Tibial artery (tissue), 4 donors: Measurements from ENCODE around the gene N4BP3.
A peak's percentile ranks its signal among the peaks of the same experiment; 100 is the strongest.
"Not testable (repeated sequence)": the region's sequence is repeated elsewhere in the genome, so short reads cannot be mapped to it uniquely, and the experiment has no call there.

Experiments
- DNase-seq, 2 donors: peaks; one replicate each; pipeline ENCODE4 v3.0.0-alpha.2; 2019
- H3K27ac ChIP-seq, 2 donors: fragments of 200-600 bp; sonication (generic) in 1 of 2; 1 replicate in 1 of 2; 2 replicates in 1 of 2; pipeline ENCODE4 v1.5.1; 2018 to 2019; ENCODE audit warnings: mild to moderate bottlenecking in 1 of 2
- H3K27me3 ChIP-seq, 2 donors: fragments of 200-600 bp; sonication (generic) in 1 of 2; one replicate each; pipeline versions ENCODE4 v1.5.1 to v1.6.0; 2016 to 2019
- H3K36me3 ChIP-seq, 3 donors: fragments of 200-600 bp; sonication (generic) in 2 of 3; one replicate each; pipeline ENCODE4 v1.5.1; 2016 to 2019; ENCODE audit warnings: mild to moderate bottlenecking in 2 of 3
- H3K4me1 ChIP-seq, 4 donors: fragments of 200-600 bp; sonication (generic) in 2 of 4; 1 replicate in 3 of 4; 2 replicates in 1 of 4; pipeline ENCODE4 v1.5.1; 2016 to 2019
- H3K4me3 ChIP-seq, 2 donors: fragments of 200-600 bp; sonication (generic) in 1 of 2; 1 replicate in 1 of 2; 2 replicates in 1 of 2; pipeline ENCODE4 v1.5.1; 2018 to 2019; ENCODE audit warnings: mild to moderate bottlenecking in 2 of 2
- H3K9me3 ChIP-seq, 3 donors: fragments of 200-600 bp; sonication (generic) in 1 of 3; one replicate each; pipeline ENCODE4 v1.5.1; 2016 to 2019
- intact Hi-C: fragments of 100-400 bp; cut with DNase I; formaldehyde crosslinking; loops from one replicate; pipeline ENCODE4 v1.15.0; 2023; ENCODE audit warnings: low total_unique reads
- TF ChIP-seq, protein P1 (sequence below), 2 experiments: fragments of 200-600 bp in 1 of 2; fragments of 450-650 bp in 1 of 2; IDR thresholded peaks; one replicate each; pipeline ENCODE4 v1.5.1; 2017 to 2019; ENCODE audit warnings: antibody characterized with exemption in 2 of 2, mild to moderate bottlenecking in 1 of 2, moderate library complexity in 1 of 2

N4BP3 gene

DNA sequence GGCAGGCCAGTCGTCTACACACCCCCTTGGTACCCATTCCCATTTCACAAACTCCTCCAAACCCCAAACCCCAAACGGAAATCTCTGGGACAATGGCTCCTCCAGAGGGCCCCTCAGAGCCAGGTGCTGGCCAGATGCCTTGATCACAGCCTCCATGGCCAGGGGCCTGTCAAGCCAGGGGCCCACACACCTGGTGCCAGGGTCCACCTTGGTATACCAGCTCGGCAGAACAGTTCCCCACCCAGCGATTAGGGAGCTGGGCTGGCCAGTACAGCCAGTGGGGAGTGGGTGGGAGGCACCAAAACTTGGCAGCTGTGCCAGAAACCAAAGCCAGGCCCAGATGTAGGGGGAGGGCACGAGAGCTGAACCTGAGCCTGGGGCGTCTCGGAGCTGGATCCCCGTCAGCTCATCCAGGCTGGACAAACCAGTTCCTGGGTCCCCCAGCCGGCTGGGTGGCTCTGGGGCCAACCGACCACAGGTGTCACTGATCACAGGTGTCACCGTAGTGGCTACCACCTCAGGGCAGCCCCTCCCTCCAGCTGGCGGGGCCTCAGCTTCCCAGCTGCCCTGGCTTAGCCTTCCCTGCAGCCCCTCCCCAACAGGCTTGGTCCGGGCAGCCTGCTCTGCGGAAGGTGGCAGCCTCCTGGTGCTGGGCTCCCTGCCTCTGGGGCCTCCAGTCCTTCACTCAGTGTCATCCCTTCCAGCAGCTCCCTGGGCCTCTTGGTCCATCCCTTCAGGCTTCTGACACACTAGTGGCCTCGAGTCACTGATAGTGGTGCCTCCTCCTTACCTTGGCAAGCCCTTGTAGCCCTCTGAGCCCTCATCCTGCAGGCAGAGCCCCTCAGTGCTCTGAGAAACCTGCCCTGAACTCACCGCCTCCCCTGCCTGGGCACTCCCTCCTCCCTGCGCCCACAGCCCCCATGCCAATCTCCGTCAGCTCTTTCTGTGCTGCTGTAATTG lies 10.9 kb downstream of the N4BP3 start:
- Histone ChIP-seq H3K36me3 (peaks cover 0 to 7% (median 0%) of the 10 kb centered on the region in 3 donors), H3K4me1 (peaks cover 0 to 18% (median 4%) of the 10 kb centered on the region in 4 donors), H3K9me3 (no peaks in the 10 kb centered on the region), H3K4me3 (no peak overlapping the region), H3K27me3 (peaks cover 0 to 47% of the 10 kb centered on the region in 2 donors), H3K27ac (no peak overlapping the region)
- intact Hi-C loops, result no loop called here
- TF ChIP-seq, protein P1, sequence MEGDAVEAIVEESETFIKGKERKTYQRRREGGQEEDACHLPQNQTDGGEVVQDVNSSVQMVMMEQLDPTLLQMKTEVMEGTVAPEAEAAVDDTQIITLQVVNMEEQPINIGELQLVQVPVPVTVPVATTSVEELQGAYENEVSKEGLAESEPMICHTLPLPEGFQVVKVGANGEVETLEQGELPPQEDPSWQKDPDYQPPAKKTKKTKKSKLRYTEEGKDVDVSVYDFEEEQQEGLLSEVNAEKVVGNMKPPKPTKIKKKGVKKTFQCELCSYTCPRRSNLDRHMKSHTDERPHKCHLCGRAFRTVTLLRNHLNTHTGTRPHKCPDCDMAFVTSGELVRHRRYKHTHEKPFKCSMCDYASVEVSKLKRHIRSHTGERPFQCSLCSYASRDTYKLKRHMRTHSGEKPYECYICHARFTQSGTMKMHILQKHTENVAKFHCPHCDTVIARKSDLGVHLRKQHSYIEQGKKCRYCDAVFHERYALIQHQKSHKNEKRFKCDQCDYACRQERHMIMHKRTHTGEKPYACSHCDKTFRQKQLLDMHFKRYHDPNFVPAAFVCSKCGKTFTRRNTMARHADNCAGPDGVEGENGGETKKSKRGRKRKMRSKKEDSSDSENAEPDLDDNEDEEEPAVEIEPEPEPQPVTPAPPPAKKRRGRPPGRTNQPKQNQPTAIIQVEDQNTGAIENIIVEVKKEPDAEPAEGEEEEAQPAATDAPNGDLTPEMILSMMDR (IDR thresholded peaks at IDR 0.05), result no peak
- DNase-seq, result no peak

DNA sequence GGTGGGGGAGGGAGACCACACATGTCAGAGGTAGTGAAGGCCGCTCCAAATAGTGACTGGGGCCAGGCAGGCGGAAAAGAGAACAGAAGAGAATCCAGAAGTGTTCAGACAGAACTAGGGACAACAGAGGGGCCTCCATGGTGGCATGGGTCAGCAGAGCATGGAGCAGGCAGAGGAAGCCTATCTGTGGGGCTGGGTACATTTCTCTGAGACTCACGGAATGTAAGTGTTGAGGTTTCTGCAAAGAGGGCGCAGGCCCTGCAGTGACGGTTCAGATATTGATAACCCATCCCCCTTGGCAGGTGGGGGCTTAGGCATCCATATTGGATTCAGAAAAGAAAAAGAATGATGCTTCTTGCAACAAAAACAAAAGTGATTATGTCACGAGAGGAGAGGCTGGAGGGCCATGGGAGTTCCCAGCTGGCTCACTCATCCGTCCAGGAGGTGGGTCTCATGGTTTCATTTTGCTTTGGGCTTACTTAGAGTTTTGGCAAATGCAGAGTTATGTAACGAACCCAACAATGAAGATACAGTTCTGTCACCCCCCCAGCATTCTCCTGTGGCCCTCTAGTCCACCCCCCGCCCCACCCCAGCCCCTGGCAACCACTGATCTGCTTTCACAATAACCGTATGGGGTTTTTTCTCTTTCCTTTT lies 12.0 kb downstream of the N4BP3 start:
- intact Hi-C loops, result no loop called here
- no peak overlapping the region for H3K27ac ChIP-seq

DNA sequence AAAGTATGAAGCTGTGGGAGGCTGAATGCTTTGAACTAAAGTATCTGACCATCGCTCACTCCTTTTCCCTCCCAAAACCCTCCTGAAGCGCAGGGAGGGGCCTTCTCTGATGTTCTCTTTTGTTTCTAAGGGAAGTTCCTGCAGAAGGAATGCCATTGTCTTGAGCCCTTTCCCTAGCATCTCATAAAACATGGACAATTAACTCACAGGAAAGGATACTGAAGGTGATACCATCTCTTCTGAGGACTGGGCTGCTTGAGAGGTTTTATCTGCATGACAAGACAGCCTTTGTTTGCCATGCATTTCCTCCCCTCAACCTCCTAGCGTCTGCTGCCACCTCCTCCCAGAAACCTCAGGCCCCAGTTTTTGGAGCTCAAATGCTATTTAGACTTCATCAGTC lies 13.2 kb downstream of the N4BP3 start:
- TF ChIP-seq, protein P1 (IDR thresholded peaks at IDR 0.05), result no peak
- Histone ChIP-seq H3K4me3 (no peak overlapping the region), H3K27me3 (peaks cover 0 to 24% of the 10 kb centered on the region in 2 donors), H3K27ac (no peak overlapping the region), H3K9me3 (no peaks in the 10 kb centered on the region), H3K36me3 (peaks cover 0 to 4% (median 0%) of the 10 kb centered on the region in 3 donors), H3K4me1 (peaks cover 0 to 19% (median 6%) of the 10 kb centered on the region in 4 donors)
- intact Hi-C loops, result no loop called here
- no peak for DNase-seq

More for the DNA sequence above, 12.0 kb downstream of the N4BP3 start:
- Histone ChIP-seq H3K4me3 (no peak overlapping the region), H3K9me3 (no peaks in the 10 kb centered on the region), H3K4me1 (peaks cover 0 to 23% (median 8%) of the 10 kb centered on the region in 4 donors), H3K27me3 (peaks cover 0 to 35% of the 10 kb centered on the region in 2 donors), H3K36me3 (peaks cover 0 to 7% (median 0%) of the 10 kb centered on the region in 3 donors)
- no peak for DNase-seq
- TF ChIP-seq, protein P1 (IDR thresholded peaks at IDR 0.05), result no peak

DNA sequence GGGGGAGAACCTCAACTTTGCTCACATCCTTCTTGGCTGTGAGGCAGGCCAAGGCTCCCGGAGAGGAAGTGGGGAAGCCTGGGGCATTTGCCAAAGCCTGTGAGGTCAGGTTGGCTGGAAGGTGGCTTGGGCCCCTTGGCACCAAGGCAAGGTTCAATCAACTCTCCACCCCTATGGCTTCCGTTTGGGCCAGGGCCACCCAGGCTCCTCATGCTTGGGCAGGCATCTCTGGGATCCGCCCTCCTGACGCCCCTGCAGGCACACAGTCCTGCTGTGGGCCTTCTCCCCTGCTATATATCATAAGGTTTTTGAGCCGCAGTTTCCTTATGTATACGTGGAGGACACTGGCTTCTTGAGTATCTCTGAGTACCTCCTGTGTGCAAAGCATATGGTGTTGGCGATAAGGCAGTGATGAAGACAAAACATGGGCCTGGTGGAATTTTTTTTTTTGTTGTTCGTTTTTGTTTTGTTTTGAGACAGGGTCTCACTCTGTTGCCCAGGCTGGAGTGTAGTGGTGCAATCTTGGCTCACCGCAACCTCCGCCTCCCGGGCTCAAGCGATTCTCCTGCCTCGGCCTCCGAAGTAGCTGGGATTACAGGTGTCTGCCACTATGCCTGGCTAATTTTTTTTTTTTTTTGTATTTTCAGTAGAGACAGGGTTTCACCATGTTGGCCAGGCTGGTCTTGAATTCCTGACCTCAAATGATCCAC lies 14.1 kb downstream of the N4BP3 start:
- H3K36me3 ChIP-seq, intact Hi-C loops, H3K27ac ChIP-seq, H3K4me3 ChIP-seq, H3K9me3 ChIP-seq, DNase-seq: not testable (repeated sequence)
- Histone ChIP-seq H3K27me3 (peaks cover 0 to 15% of the 10 kb centered on the region in 2 donors), H3K4me1 (peaks cover 0 to 20% (median 14%) of the 10 kb centered on the region in 4 donors)

DNA sequence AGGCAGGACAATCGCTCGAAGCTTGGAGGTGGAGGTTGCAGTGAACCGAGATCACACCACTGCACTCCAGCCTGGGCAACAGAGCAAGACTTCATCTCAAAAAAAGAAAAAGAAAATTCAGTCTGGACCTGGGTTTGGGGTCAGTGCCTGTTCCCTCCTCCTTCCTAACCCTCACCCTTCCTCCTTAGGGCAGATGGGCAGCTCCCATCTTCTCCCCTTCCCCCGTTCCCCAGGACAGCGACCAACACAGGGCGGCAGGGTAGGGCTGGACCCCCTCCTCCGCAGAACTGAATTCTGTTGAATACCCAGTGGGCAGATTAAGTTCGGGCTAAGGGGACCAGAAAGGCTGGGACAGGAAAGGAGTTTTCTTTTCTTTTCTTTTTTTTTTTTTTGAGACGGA lies 16.0 kb downstream of the N4BP3 start:
- Histone ChIP-seq H3K4me3 (no peak overlapping the region), H3K4me1 (peaks cover 0 to 18% (median 12%) of the 10 kb centered on the region in 4 donors), H3K27ac (peak overlapping the region in 1 of 2 donors; percentile 95), H3K27me3 (peaks cover 0 to under 1% of the 10 kb centered on the region in 2 donors), H3K36me3 (peaks cover 0 to 11% (median 10%) of the 10 kb centered on the region in 3 donors), H3K9me3 (no peaks in the 10 kb centered on the region)
- no peak for DNase-seq
- TF ChIP-seq, protein P1 (IDR thresholded peaks at IDR 0.05), result no peak
- intact Hi-C loops, result no loop called here

DNA sequence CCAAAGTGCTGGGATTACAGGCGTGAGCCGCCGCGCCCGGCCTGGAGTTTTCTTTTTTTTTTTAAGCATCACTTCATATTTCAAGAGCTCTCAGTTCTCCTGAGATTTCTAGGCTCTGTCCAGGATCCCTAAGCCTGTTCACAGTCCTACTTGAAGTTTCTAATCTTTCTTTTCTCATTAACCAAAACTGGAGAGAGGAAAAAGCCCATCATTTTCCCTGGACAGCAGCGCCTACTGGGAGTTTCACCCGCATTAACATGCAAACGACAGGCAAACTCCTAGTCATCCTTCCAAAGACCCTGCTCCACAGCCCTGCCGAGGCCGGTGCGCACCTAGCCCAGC lies 16.9 kb downstream of the N4BP3 start:
- intact Hi-C loops, H3K9me3 ChIP-seq, H3K27me3 ChIP-seq, DNase-seq: not testable (repeated sequence)
- H3K27ac ChIP-seq, result peak overlapping the region; percentile 90 to 95
- peak overlapping the region; percentile 72 to 86 for H3K4me3 ChIP-seq
- H3K36me3 ChIP-seq, result peaks cover 4 to 20% (median 10%) of the 10 kb centered on the region in 3 donors
- peaks cover 0 to 18% (median 12%) of the 10 kb centered on the region in 4 donors for H3K4me1 ChIP-seq
